Activated T-helper 17 cell treated with anti-CD3 and anti-CD28 coated beads, Interleukin-2, amount 50 U/mL, for 72 hours (primary cell): ENCODE measurements around the gene SMIM5. TPM values are rescaled to one million over a fixed set of nuclear protein-coding genes. Genes with fewer than 3 reads are reported as not detected.
"Not testable (repeated sequence)": the region's sequence is repeated elsewhere in the genome, so short reads cannot be mapped to it uniquely, and the experiment has no call there.

Source experiments
- ATAC-seq: fragments of 150-1000 bp; cut with Tn5 transposase; replicated peaks from 2 replicates; pipeline ENCODE4 v1.10.0; 2021; ENCODE audit warnings: mild to moderate bottlenecking, moderate library complexity
- H3K27ac Mint-ChIP-seq: one replicate; pipeline ENCODE4 v1.8.0; 2022; ENCODE audit warnings: mixed read lengths
- H3K27me3 Mint-ChIP-seq: one replicate; pipeline ENCODE4 v1.8.0; 2022; ENCODE audit warnings: mixed read lengths
- H3K36me3 Mint-ChIP-seq: one replicate; pipeline ENCODE4 v1.8.0; 2022; ENCODE audit warnings: low read depth, mild to moderate bottlenecking, mixed read lengths
- H3K4me1 Mint-ChIP-seq: one replicate; pipeline ENCODE4 v1.8.0; 2022; ENCODE audit warnings: mixed read lengths
- H3K4me3 Mint-ChIP-seq: one replicate; pipeline ENCODE4 v1.8.0; 2022; ENCODE audit warnings: mild to moderate bottlenecking, mixed read lengths
- H3K9me3 Mint-ChIP-seq: one replicate; pipeline ENCODE4 v1.8.0; 2022; ENCODE audit warnings: mixed read lengths
- total RNA-seq, 2 donors: library from RNA; stranded (reverse); gene quantifications; one replicate each; pipeline ENCODE4 v1.2.3, GENCODE V29; 2022

Gene SMIM5
- total RNA-seq, 2 donors from 2014 or later, result 0.21 TPM; not detected in 1

DNA sequence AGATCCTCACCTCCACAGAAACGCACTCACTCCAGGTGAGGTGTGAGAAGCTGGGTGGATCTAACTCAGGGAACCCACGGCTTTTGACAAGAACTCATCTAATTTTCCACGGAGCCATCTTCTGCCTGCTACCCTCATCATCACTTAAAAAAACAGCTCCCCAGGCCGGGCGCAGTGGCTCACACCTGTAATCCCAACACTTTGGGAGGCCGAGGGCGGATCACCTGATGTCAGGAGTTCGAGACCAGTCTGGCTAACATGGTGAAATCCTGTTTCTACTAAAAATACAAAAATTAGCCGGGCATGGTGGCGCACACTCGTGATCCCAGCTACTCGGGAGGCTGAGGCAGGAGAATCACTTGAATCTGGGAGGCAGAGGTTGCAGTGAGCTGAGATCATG lies 4.8 kb downstream of the SMIM5 start:
- not testable (repeated sequence) for H3K36me3 Mint-ChIP-seq, H3K4me3 Mint-ChIP-seq, ATAC-seq, H3K4me1 Mint-ChIP-seq, H3K27ac Mint-ChIP-seq, H3K27me3 Mint-ChIP-seq, H3K9me3 Mint-ChIP-seq

DNA sequence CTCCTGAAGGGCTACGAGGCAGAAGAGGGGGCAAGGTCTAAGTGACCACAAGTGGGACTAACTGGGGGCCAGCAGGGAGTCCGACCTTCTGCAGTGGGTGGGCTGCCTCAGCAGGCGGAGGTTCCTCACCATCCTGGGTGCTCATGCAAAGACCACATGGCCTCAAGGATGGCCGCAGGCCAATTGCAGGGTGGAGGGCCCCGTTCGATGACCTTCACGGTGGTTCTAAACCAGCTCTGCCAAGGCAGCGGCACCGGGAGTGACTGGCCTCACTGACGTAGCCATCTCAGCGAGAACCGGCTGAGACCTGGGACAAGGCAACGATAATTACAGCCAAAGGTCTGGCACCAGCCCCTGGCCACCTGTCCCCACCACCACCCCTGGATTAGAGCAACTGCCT lies 5.7 kb downstream of the SMIM5 start:
- H3K27me3 Mint-ChIP-seq, result no peaks in the 10 kb centered on the region
- no peaks in the 10 kb centered on the region for H3K4me1 Mint-ChIP-seq
- H3K4me3 Mint-ChIP-seq, result no peak overlapping the region
- no peak overlapping the region for H3K27ac Mint-ChIP-seq
- ATAC-seq, result no peak
- no peaks in the 10 kb centered on the region for H3K9me3 Mint-ChIP-seq
- no peaks in the 10 kb centered on the region for H3K36me3 Mint-ChIP-seq

DNA sequence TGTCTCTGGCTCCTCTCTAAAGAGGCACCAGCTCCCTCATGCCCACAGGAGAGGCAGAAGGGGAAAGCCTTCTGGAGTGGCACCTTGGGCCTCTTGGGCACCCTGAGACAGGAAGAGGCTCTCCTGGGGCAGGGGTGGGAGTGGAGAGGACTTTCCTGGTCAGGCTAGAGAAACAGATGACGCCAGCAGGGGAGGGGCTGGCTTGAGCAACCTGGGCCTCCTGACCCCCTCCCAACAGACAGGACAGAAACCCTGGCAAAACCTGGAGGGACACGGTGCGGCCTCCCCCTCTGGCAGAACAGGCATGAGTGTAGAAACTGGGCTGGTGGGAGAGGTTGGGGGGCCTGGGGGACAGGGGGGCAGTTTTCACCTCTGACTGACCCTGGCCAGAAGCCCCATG lies 6.1 kb downstream of the SMIM5 start:
- H3K4me3 Mint-ChIP-seq, result no peak overlapping the region
- no peaks in the 10 kb centered on the region for H3K27me3 Mint-ChIP-seq
- H3K27ac Mint-ChIP-seq, result no peak overlapping the region
- no peaks in the 10 kb centered on the region for H3K36me3 Mint-ChIP-seq
- no peak for ATAC-seq
- no peaks in the 10 kb centered on the region for H3K9me3 Mint-ChIP-seq
- H3K4me1 Mint-ChIP-seq, result no peaks in the 10 kb centered on the region

DNA sequence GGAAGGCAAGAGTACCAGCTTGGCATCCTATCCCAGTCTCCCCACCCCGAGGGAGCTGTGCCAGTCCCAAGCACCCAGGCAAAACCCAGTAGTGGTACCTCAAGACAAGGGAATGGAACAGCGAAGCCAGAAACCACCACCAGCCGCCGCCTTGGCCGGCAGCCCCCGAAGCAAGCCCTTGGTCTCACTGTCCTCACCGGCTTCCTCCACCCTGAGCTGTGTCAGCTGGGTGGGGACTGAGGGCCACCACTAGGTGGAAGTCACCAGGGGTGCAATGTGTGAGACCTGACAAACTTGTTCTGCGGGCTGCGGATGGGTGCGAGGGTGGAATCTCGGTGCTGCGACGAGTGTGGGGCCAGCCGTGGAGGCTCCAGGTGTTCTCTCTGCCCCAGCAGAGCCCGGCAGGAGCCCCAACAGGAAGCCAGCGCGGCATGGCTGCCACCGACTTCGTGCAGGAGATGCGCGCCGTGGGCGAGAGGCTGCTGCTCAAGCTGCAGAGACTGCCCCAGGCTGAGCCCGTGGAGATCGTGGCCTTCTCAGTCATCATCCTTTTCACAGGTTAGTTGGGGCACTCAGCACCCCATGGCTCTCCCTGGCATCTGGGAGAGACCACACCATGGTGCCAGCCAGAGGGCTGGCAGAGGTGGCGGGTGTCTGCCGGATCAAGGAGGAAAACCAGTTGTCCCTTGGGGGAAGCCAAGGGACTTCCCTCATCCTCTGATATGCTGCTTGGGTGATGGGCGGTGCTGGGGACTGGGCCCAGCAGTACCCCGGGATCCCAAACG lies 6.7 kb downstream of the SMIM5 start:
- Mint-ChIP-seq H3K27ac (no peak overlapping the region), H3K27me3 (no peaks in the 10 kb centered on the region), H3K9me3 (no peaks in the 10 kb centered on the region), H3K4me3 (no peak overlapping the region), H3K36me3 (no peaks in the 10 kb centered on the region), H3K4me1 (no peaks in the 10 kb centered on the region)
- ATAC-seq, result no peak

DNA sequence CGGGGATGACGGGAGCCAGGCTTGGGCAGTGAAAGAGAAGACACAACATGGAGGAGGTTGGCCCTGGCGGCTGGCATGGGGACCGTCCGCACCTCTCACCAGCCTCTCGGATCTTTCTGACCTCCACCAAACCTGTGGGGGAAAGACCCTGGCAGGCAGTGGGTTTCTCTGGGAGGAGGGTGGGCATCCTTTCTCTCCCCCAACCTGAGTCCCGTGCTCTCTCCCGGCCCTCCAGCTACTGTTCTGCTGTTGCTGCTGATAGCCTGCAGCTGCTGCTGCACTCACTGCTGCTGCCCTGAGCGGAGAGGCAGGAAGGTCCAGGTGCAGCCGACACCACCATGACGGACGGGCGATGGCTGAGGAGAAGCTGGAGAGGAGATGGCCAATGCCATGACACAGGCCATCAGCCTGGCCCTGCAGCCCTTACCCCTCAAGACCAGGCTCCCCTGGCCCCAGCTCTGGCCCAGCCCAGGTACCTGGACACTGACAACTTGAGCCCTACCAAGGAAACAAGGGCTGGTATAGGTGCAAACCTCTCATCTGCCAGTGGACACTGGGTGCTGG lies 7.4 kb downstream of the SMIM5 start:
- no peak overlapping the region for H3K4me3 Mint-ChIP-seq
- ATAC-seq, result no peak
- H3K36me3 Mint-ChIP-seq, result no peaks in the 10 kb centered on the region
- no peaks in the 10 kb centered on the region for H3K4me1 Mint-ChIP-seq
- H3K27ac Mint-ChIP-seq, result no peak overlapping the region
- no peaks in the 10 kb centered on the region for H3K9me3 Mint-ChIP-seq
- no peaks in the 10 kb centered on the region for H3K27me3 Mint-ChIP-seq

DNA sequence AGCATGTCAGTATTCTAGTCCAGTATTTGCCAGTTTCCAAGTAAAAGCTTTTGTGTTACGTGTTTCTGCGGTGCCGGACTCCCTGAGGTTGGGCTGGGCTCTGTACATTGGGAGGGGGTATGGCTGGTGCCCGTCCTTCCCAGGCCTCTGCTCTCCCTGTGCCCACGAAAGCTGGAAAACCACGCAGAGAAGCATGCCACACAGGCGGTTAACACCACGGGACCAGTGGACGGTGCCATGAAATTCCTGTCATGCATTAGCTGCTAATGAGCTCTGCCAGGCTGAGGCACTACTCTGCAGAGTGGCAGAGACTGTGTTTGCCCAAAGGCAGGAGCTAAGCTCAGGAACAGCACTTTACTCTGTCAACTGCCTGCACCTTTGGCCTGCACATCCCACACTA lies 8.1 kb downstream of the SMIM5 start:
- ATAC-seq, result no peak
- Mint-ChIP-seq H3K4me1 (no peaks in the 10 kb centered on the region), H3K27me3 (no peaks in the 10 kb centered on the region), H3K36me3 (no peaks in the 10 kb centered on the region), H3K4me3 (no peak overlapping the region), H3K27ac (no peak overlapping the region), H3K9me3 (no peaks in the 10 kb centered on the region)

DNA sequence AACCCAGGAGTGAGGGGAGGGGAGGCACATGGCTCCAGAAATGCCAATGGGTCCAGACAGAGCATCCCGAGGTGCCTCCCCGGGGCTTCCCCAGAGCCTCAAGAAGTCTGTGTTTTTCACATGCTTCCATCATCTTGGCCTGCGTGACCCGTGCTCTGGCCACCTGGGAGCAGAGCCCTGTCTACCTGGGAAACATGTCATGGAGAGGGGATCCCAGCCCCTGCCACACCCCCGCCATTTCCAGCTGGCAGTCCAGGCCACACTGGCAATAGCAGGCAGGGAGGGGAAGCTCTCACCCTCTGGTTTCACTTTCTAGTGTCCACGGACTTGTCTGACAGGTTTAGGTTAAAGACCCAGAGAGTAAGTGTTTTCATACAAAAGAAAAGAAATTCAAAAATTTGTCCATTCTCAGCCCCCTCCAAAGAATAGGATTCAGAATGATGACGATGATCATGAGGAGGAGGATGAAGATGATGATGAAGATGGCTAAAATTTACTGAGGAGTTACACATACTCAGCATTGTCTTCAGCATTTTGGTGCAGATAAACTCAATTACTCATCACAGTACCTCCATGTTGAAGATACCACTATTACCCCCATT lies 9.0 kb downstream of the SMIM5 start:
- Mint-ChIP-seq H3K9me3 (no peaks in the 10 kb centered on the region), H3K36me3 (no peaks in the 10 kb centered on the region), H3K27ac (no peak overlapping the region), H3K27me3 (no peaks in the 10 kb centered on the region), H3K4me1 (no peaks in the 10 kb centered on the region), H3K4me3 (no peak overlapping the region)
- ATAC-seq, result no peak

DNA sequence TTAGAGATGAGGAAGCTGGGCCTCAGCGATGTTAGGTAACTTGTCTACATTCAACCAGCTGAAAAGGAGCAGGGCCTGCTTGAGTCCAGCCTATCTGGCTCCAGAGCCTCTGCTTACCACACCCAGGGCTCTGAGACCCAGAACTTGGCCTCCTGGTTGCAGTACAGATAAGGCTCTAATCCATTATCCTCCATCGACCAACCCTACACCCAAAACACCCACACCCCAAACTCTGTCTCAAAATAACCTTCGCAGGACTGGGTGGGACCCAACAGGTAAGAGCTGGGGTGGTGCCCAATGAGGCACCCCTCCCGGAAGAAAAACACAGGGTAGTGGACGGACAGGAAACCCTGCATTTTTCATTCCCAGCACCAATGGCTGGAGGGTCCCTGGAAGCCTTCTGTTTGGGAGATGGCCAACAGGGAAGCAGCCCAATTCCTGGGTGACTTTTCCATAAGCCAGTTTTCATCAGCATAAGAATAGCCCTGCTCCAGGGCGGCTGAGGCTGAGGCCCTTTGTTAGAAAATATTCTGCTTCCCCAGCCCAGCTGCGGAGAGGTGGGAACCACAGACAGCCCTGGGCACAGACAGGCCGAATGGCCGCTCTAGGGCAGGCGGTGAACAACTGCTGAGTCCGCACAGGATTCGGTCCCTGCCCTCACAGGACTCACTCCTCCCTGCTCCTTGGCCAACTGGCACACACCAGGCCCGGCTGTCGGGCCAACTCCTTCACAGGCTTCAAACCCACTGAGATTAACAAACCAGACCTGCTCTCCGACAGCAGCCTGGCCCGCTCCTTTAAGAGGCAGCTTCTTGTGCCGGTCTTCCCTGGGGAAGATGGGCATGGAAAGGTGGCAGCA lies 9.8 kb downstream of the SMIM5 start:
- Mint-ChIP-seq H3K27me3 (no peaks in the 10 kb centered on the region), H3K27ac (no peak overlapping the region), H3K9me3 (no peaks in the 10 kb centered on the region), H3K36me3 (no peaks in the 10 kb centered on the region), H3K4me3 (no peak overlapping the region), H3K4me1 (no peaks in the 10 kb centered on the region)
- ATAC-seq, result no peak

DNA sequence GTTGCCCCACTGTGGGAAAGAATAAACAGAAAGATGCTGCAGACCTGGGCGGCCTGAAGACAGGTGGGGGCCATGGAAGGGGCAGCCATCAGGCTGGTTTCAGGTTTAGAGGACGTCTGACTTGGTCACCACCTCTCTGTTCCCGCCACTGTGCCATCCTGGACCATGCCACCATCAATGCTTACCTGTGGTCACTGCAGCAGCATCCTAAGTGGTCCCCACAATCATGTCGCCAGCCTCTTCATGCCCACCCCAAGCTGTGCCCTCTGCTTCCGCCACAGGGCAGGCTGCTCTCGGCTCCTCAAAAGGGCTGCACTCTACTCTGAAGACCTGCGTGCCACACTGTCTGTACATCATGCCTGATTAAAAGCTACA lies 10.4 kb downstream of the SMIM5 start:
- Mint-ChIP-seq H3K9me3 (no peaks in the 10 kb centered on the region), H3K4me1 (no peaks in the 10 kb centered on the region), H3K36me3 (peaks cover under 1% of the 10 kb centered on the region), H3K27ac (no peak overlapping the region), H3K27me3 (no peaks in the 10 kb centered on the region), H3K4me3 (no peak overlapping the region)
- ATAC-seq, result no peak

DNA sequence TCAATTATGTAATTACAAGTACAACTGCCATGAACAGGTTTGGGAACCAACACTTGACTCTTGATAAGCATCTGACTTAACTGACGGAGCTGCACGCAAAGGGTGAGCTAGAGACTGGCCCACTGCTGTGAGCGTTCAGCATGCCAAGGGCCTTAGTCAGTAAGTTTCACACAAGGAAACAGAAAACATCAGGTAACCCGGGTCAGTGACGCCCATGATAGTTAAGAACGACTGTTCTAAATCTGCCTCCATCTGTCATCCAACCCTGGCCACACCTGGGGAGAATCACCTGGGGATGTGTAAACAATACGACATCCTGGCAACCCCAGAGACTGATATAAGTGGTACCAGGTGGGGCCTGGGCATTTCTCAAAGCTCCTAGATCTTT lies 12.3 kb downstream of the SMIM5 start:
- peak overlapping the region; percentile 65 for H3K27ac Mint-ChIP-seq
- no peaks in the 10 kb centered on the region for H3K4me1 Mint-ChIP-seq
- H3K9me3 Mint-ChIP-seq, result no peaks in the 10 kb centered on the region

DNA sequence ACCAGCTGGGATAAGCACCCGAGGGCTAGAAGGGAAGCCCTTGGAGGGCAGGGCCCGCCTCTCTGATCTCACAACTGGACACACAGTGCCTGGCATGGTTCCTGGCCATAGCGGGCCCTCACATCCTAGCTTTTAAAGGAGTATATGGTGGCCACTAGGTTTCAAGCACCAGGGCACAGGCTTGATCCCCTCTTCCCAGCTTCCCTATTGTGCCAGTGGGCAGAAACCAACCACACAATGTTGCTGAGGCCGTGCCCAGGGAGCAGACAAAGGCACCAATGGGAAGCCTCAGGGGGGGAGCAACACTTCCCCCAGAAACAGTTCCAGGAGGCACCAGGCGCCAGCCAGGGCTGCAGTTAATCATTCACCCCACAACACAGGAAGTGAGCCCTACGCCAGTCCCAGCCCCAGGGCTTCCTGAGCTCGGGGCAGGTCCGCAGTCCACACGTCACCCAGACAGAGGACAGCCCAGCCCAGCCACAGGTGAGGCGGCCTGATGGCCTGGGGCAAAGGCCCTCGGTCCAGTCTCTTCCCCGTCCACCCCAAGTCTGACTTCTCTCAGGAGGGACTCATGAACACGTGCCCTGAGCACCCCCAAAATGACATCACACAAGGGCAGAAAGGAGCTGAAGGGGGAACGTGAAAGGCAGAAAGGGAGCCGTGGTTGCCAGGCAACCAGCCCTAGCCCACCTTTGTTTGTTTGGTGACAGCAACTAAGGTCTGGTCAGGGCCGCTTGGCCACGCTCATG lies 12.8 kb downstream of the SMIM5 start:
- H3K27ac Mint-ChIP-seq, result peak overlapping the region; percentile 65

More for the DNA sequence above, 12.3 kb downstream of the SMIM5 start:
- no peaks in the 10 kb centered on the region for H3K27me3 Mint-ChIP-seq
- H3K4me3 Mint-ChIP-seq, result no peak overlapping the region
- no peak for ATAC-seq
- H3K36me3 Mint-ChIP-seq, result peaks cover 19% of the 10 kb centered on the region

DNA sequence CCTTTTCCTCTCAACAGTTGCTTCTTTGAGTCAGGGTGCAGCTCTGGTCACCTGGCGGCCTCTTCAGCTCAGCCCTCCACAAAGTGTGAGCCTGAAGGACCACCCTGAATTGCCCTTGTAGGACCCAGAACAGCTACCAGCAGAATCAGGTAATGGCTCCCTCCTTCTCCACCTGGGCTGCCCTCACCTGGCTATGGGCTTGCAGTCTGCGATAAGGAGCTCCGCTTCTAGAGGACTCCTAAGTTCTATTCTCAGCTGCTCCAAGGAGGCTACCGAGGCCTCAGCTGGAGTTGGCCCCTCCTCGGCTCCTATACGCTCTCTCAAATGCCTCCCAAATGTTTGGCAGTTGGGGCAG lies 13.4 kb downstream of the SMIM5 start:
- no peak for ATAC-seq
- Mint-ChIP-seq H3K4me1 (no peaks in the 10 kb centered on the region), H3K27ac (no peak overlapping the region), H3K9me3 (no peaks in the 10 kb centered on the region), H3K4me3 (no peak overlapping the region), H3K27me3 (no peaks in the 10 kb centered on the region), H3K36me3 (peaks cover 30% of the 10 kb centered on the region)

More for the DNA sequence above, 12.8 kb downstream of the SMIM5 start:
- H3K9me3 Mint-ChIP-seq, result no peaks in the 10 kb centered on the region
- H3K4me3 Mint-ChIP-seq, result no peak overlapping the region
- peak; percentile 40 for ATAC-seq
- no peaks in the 10 kb centered on the region for H3K4me1 Mint-ChIP-seq
- peaks cover 25% of the 10 kb centered on the region for H3K36me3 Mint-ChIP-seq
- H3K27me3 Mint-ChIP-seq, result no peaks in the 10 kb centered on the region

DNA sequence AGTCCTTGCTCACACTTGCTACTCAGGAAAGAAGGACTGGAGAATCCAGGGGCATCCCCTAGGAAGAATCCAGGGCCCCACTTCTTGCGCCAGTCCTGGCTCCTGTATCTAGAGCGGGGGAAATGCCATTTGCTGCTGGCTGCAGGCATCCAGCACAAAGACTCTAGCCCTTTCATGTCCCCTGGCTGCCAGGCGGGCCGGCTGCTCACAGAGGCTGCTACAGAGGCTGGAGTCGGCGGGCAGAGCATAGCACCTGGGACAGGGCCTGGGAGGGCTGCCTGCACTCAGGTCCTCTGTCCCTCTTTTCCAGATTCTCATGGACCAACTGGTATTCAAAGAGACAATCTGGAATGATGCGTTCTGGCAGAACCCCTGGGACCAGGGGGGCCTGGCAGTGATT lies 13.8 kb downstream of the SMIM5 start:
- no peak overlapping the region for H3K27ac Mint-ChIP-seq
- no peaks in the 10 kb centered on the region for H3K27me3 Mint-ChIP-seq
- H3K9me3 Mint-ChIP-seq, result no peaks in the 10 kb centered on the region
- peaks cover 32% of the 10 kb centered on the region for H3K36me3 Mint-ChIP-seq
- H3K4me3 Mint-ChIP-seq, result no peak overlapping the region
- no peaks in the 10 kb centered on the region for H3K4me1 Mint-ChIP-seq
- no peak for ATAC-seq

DNA sequence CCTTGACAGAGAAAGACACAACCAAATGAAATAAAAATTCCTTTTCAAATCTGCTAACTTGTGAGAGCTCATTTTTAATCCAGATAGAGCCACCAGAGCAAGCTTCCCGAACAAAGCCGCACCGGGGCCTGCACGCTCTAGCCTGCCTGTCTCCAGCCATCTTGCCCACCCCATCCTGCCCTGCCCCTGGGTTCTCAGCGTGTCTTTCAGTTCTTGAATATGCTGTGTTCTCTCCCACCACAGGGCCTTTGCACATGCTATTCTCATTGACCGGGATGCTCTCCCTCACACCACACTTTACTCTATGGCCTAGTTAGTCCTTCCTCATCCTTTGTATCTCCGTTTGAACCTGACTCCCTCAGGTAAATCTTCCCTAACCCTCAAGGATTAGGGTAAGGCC lies 14.7 kb downstream of the SMIM5 start:
- H3K4me1 Mint-ChIP-seq, result no peaks in the 10 kb centered on the region

More for the DNA sequence above, 14.7 kb downstream of the SMIM5 start:
- ATAC-seq, result no peak
- Mint-ChIP-seq H3K36me3 (peaks cover 34% of the 10 kb centered on the region), H3K27ac (no peak overlapping the region), H3K27me3 (no peaks in the 10 kb centered on the region), H3K9me3 (no peaks in the 10 kb centered on the region), H3K4me3 (no peak overlapping the region)
